ENCODE data around the gene NIT2. TPM values are rescaled to one million over a fixed set of nuclear protein-coding genes. Genes with fewer than 3 reads are reported as not detected.

NIT2 gene
- total and polyA plus RNA-seq, 5 donors from 2014 or later: 26.1 to 49.4 (median 44.0) TPM

DNA sequence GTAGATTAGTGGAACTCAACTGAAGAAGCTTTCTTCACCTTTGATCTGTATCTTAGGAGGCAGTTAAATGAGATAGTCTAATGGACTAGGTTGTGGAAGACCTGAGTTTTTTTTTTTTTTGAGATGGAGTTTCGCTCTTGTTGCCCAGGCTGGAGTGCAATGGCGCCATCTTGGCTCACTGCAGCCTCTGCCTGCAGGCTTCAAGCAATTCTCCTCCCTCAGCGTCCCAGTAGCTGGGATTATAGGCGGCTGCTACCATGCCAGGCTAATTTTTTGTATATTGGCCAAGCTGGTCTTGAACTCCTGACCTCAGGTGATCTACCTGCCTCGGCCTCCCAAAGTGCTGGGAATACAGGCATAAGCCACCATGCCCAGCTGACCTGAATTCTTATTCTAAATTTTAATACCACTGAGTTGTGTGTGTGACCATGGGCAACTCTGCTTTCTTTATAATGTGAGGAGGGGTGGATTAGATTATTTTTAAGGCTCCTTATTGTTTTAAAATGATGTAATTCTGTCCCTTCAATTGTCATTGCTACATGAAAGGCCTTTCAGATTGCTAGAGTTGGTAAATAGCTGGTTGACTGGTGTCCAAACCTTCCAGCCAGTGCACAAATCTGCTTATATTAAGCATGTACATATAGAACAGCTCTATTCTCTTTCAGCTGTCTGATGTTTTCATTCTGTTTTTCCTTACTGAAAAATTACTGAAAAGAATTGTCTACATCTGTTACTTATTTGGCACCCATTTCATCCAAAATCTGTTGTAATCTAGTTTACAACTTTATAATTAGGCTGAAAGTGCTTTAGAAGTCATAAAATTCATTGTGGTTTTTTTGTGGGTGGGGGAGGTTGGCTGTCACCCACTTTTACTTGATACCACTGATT, 69.0 kb downstream of the NIT2 start:
- H3K9me3 Mint-ChIP-seq: peaks cover 0 to 11% (median 4%) of the 10 kb centered on the region in 7 donors
- Histone ChIP-seq H3K9me3 (ENCODE audit: control insufficient read depth in 2 of 2, low read length in 2 of 2) (peaks cover 8 to 10% of the 10 kb centered on the region in 2 experiments), H3K27me3 (ENCODE audit: control insufficient read depth, insufficient read depth, low read length) (no peaks in the 10 kb centered on the region), H3K4me1 (ENCODE audit: control insufficient read depth, insufficient read depth, low read length, poor library complexity, severe bottlenecking) (peaks cover 41% of the 10 kb centered on the region), H3K27ac (ENCODE audit: insufficient read depth, low read length, poor library complexity, severe bottlenecking) (no peak overlapping the region), H3K4me3 (ENCODE audit: low read depth, low read length) (peak overlapping the region; percentile 99), H3K36me3 (ENCODE audit: control insufficient read depth, insufficient read depth, low read length) (no peaks in the 10 kb centered on the region)
- H3K4me3 Mint-ChIP-seq: peak overlapping the region; percentile 20 to 98 (median 63)
- H3K27ac Mint-ChIP-seq: peak overlapping the region in 1 of 3 donors; percentile 94
- peaks cover 16% of the 10 kb centered on the region for H3K36me3 Mint-ChIP-seq
- H3K4me1 Mint-ChIP-seq: peaks cover 20 to 56% (median 41%) of the 10 kb centered on the region in 4 donors
- no peaks in the 10 kb centered on the region for H3K27me3 Mint-ChIP-seq
- no peak for ATAC-seq (ENCODE audit: low read depth in 2 of 2)
- no peak for DNase-seq

DNA sequence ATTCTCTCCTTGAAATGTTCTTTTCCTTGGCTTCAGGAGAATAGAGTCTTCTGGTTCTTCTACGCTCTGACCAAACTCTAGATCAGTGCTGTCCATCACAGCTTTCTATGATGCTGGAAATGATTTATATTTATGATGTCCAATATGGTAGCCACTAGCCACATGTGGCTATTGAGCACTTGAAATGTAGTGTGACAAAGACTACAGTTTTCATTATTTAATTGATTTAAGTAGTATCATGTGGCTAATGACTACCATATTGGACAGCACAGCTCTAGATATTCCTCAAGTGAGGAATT, 69.6 kb downstream of the NIT2 start:
- H3K4me3 ChIP-seq (ENCODE audit: low read depth, low read length): no peak overlapping the region
- H3K27ac Mint-ChIP-seq: no peak overlapping the region

DNA sequence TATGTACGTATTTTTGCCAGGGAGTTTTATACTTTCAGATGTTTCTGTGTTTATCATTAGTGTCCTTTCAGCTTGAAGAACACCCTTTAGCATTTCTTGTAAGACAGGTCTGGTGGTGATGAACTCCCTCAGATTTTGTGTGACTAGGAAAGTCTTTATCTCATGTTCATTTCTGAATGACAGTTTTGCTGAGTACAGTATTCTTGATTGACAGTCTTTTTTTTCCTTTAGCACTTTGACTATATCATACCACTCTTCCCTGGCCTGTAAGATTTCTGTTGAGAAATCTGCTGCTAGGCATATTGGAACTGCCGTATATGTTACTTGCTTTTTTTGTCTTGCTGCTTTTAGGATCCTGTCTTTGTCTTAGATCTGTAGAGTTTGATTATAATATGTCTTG, 72.6 kb downstream of the NIT2 start:
- peak overlapping the region; percentile 10 for H3K4me3 ChIP-seq (ENCODE audit: low read depth, low read length)
- peaks cover 22% of the 10 kb centered on the region for H3K4me1 ChIP-seq (ENCODE audit: control insufficient read depth, insufficient read depth, low read length, poor library complexity, severe bottlenecking)
- peaks cover 0 to 14% (median 8%) of the 10 kb centered on the region in 7 donors for H3K9me3 Mint-ChIP-seq
- no peaks in the 10 kb centered on the region for H3K27me3 ChIP-seq (ENCODE audit: control insufficient read depth, insufficient read depth, low read length)
- H3K36me3 ChIP-seq (ENCODE audit: control insufficient read depth, insufficient read depth, low read length): no peaks in the 10 kb centered on the region
- no peak overlapping the region for H3K4me3 Mint-ChIP-seq
- peaks cover 10 to 15% of the 10 kb centered on the region in 2 experiments for H3K9me3 ChIP-seq (ENCODE audit: control insufficient read depth in 2 of 2, low read length in 2 of 2)
- H3K27me3 Mint-ChIP-seq: no peaks in the 10 kb centered on the region
- DNase-seq (no peak), ATAC-seq (ENCODE audit: low read depth in 2 of 2) (no peak)
- H3K36me3 Mint-ChIP-seq: peaks cover 32% of the 10 kb centered on the region
- no peak overlapping the region for H3K27ac ChIP-seq (ENCODE audit: insufficient read depth, low read length, poor library complexity, severe bottlenecking)
- peak overlapping the region in 1 of 3 donors; percentile 52 for H3K27ac Mint-ChIP-seq
- H3K4me1 Mint-ChIP-seq: peaks cover 14 to 34% (median 21%) of the 10 kb centered on the region in 4 donors

More for the DNA sequence above, 69.6 kb downstream of the NIT2 start:
- Mint-ChIP-seq H3K27me3 (no peaks in the 10 kb centered on the region), H3K9me3 (peaks cover 0 to 11% (median 4%) of the 10 kb centered on the region in 7 donors), H3K4me1 (peaks cover 20 to 50% (median 36%) of the 10 kb centered on the region in 4 donors), H3K36me3 (peaks cover 19% of the 10 kb centered on the region), H3K4me3 (peak overlapping the region in 2 of 4 donors; percentile 16 to 58)
- Histone ChIP-seq H3K27me3 (ENCODE audit: control insufficient read depth, insufficient read depth, low read length) (no peaks in the 10 kb centered on the region), H3K9me3 (ENCODE audit: control insufficient read depth in 2 of 2, low read length in 2 of 2) (peaks cover 8 to 10% of the 10 kb centered on the region in 2 experiments), H3K36me3 (ENCODE audit: control insufficient read depth, insufficient read depth, low read length) (no peaks in the 10 kb centered on the region), H3K27ac (ENCODE audit: insufficient read depth, low read length, poor library complexity, severe bottlenecking) (no peak overlapping the region), H3K4me1 (ENCODE audit: control insufficient read depth, insufficient read depth, low read length, poor library complexity, severe bottlenecking) (peaks cover 39% of the 10 kb centered on the region)
- ATAC-seq (ENCODE audit: low read depth in 2 of 2) (no peak), DNase-seq (no peak)

DNA sequence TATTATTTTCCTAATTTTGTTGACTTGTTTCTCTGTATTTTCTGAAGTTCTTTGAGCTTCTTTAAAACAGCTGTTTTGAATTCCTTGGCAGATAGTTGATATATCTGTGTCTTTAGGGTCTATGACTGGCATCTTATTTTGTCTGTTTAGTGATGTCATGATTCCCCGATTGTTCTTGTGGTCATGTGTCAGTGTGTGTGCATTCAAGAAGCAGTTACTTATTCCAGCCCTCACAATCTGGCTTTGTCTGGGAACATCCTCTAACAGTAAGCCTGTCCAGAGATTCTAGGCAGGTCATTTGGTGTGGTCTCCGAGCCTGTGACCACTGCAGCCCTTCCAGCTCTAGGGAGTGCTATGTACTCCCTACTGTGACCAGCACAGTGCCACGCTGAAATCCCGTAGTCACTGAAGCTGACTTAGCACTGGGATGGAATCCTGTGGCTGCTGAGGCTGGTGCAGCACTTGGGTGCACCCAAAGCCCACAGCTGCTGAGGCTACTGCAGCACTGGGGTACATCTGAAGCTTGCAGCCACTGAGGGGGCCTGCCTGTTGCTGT, 73.5 kb downstream of the NIT2 start:
- H3K27ac Mint-ChIP-seq: no peak overlapping the region

More for the DNA sequence above, 73.5 kb downstream of the NIT2 start:
- Mint-ChIP-seq H3K4me1 (peaks cover 7 to 25% (median 14%) of the 10 kb centered on the region in 4 donors), H3K9me3 (peaks cover 1 to 14% (median 8%) of the 10 kb centered on the region in 7 donors), H3K27me3 (no peaks in the 10 kb centered on the region), H3K4me3 (peak overlapping the region in 1 of 4 donors; percentile 52), H3K36me3 (peaks cover 39% of the 10 kb centered on the region)
- Histone ChIP-seq H3K9me3 (ENCODE audit: control insufficient read depth in 2 of 2, low read length in 2 of 2) (peaks cover 10 to 15% of the 10 kb centered on the region in 2 experiments), H3K4me3 (ENCODE audit: low read depth, low read length) (no peak overlapping the region), H3K27me3 (ENCODE audit: control insufficient read depth, insufficient read depth, low read length) (no peaks in the 10 kb centered on the region), H3K36me3 (ENCODE audit: control insufficient read depth, insufficient read depth, low read length) (no peaks in the 10 kb centered on the region), H3K4me1 (ENCODE audit: control insufficient read depth, insufficient read depth, low read length, poor library complexity, severe bottlenecking) (peaks cover 13% of the 10 kb centered on the region), H3K27ac (ENCODE audit: insufficient read depth, low read length, poor library complexity, severe bottlenecking) (no peak overlapping the region)
- no peak for ATAC-seq (ENCODE audit: low read depth in 2 of 2)
- DNase-seq: no peak

Other genes starting within 250 kb of the NIT2 start
- 0.37 TPM for gene FILIP1L, start 220.3 kb upstream of the NIT2 start, total RNA-seq
- gene FILIP1L, start 220.3 kb upstream of the NIT2 start, polyA plus RNA-seq: 1 to 10 TPM in 1 of 4 donors, under 1 TPM in 1, not detected in 2; 0.65 to 1.0 TPM
- 40.2 TPM for gene TBC1D23, start 73.8 kb upstream of the NIT2 start, total RNA-seq
- gene TBC1D23, start 73.8 kb upstream of the NIT2 start, polyA plus RNA-seq: 10 to 100 TPM; 17.8 to 28.3 (median 20.0) TPM
- gene TOMM70, start 66.3 kb downstream of the NIT2 start, total RNA-seq: 26.0 TPM
- 10 to 100 TPM; 12.4 to 22.2 (median 17.0) TPM for gene TOMM70, start 66.3 kb downstream of the NIT2 start, polyA plus RNA-seq
- gene LNP1, start 66.8 kb downstream of the NIT2 start, total RNA-seq: 0.74 TPM
- gene LNP1, start 66.8 kb downstream of the NIT2 start, polyA plus RNA-seq: 1 to 10 TPM in 1 of 4 donors, under 1 TPM in 3; 0.73 to 2.0 (median 0.91) TPM
- gene TMEM45A, start 157.9 kb downstream of the NIT2 start, total RNA-seq: 0.39 TPM
- gene TMEM45A, start 157.9 kb downstream of the NIT2 start, polyA plus RNA-seq: not detected